Heart right ventricle (tissue), 16 donors: ENCODE measurements around the gene RPS6KA5. TPM values are rescaled to one million over a fixed set of nuclear protein-coding genes. Genes with fewer than 3 reads are reported as not detected.
A peak's percentile ranks its signal among the peaks of the same experiment; 100 is the strongest.

Experiments
- ATAC-seq, 8 donors: fragments of 200-7000 bp; cut with Tn5 transposase; one replicate each; pipeline ENCODE4 v1.9.1; 2020; ENCODE audit warnings: mild to moderate bottlenecking in 8 of 8, moderate library complexity in 8 of 8, moderate number of reproducible peaks in 1 of 8
- DNase-seq, 2 donors: peaks; one replicate each; pipeline ENCODE4 v3.0.0-alpha.2; 2020
- H3K27ac ChIP-seq, 10 donors: fragments of 200-600 bp; sonication (generic) in 2 of 10; one replicate each; pipeline versions ENCODE4 v1.5.0 to v1.8.0; 2020 to 2022; ENCODE audit warnings: mild to moderate bottlenecking in 3 of 10
- H3K27me3 ChIP-seq, 7 donors: fragments of 200-600 bp; one replicate each; pipeline ENCODE4 v1.8.0; 2021 to 2022; ENCODE audit warnings: mild to moderate bottlenecking in 2 of 7
- H3K36me3 ChIP-seq, 9 donors: fragments of 200-600 bp; sonication (generic) in 1 of 9; one replicate each; pipeline versions ENCODE4 v1.5.0 to v1.8.0; 2020 to 2022; ENCODE audit warnings: mild to moderate bottlenecking in 2 of 9
- H3K4me1 ChIP-seq, 9 donors: fragments of 200-600 bp; sonication (generic) in 1 of 9; one replicate each; pipeline versions ENCODE4 v1.5.0 to v1.8.0; 2020 to 2022; ENCODE audit warnings: mild to moderate bottlenecking in 4 of 9
- H3K4me3 ChIP-seq, 10 donors: fragments of 200-600 bp; sonication (generic) in 2 of 10; one replicate each; pipeline versions ENCODE4 v1.5.0 to v1.8.0; 2020 to 2022; ENCODE audit warnings: mild to moderate bottlenecking in 7 of 10, moderate library complexity in 2 of 10
- H3K9me3 ChIP-seq, 11 donors: fragments of 200-600 bp in 10 of 11; sonication (generic) in 2 of 11; one replicate each; pipeline versions ENCODE4 v1.5.0 to v1.8.0; 2013 to 2022; ENCODE audit warnings: mild to moderate bottlenecking in 2 of 11, control low read depth in 1 of 11, moderate library complexity in 1 of 11
- WGBS, 2 donors: extraction: QIAGEN DNeasy Blood & Tissue Kit; methylation state at CpG; one replicate each; pipeline ENCODE4 v1.1.7; 2013; ENCODE audit warnings: inconsistent platforms in 1 of 2; 5-methylcytosine and 5-hydroxymethylcytosine counted together
- intact Hi-C, 10 donors: fragments of 100-400 bp; cut with DNase I; formaldehyde crosslinking; loops; one replicate each; pipeline versions ENCODE4 v1.11.1 to v1.14.2; 2022
- polyA plus RNA-seq, 2 donors: library from polyadenylated mRNA; stranded (reverse); fragments of 200-250 nt; gene quantifications; one replicate each; pipeline ENCODE4 v1.2.3, GENCODE V29; 2013
- total RNA-seq, 10 donors: library from RNA; stranded (reverse); fragmentation: NEBNext Ultra II Directional in 3 of 10; extraction: Animal tissue kit (Norgen Biotek cat#: 25700) in 3 of 10; gene quantifications; one replicate each; pipeline versions ENCODE4 v1.2.1 to v1.2.4, GENCODE V29; 2021 to 2023
- TF ChIP-seq, protein P1 (sequence below), 9 donors: fragments of 200-600 bp; sonication (generic) in 2 of 9; IDR thresholded peaks; one replicate each; pipeline versions ENCODE4 v1.5.0 to v1.8.0; 2021 to 2022; ENCODE audit warnings: antibody characterized with exemption in 9 of 9, mild to moderate bottlenecking in 5 of 9, moderate library complexity in 1 of 9
- donor health status: Arrhythmogenic right ventricular cardiomyopathy.
- donor health status: ischemic (EF 13 %, LVEDD 7.1; RV severe dilation, severe dysfunction).
- donor health status: healthy with polysubstance abuse.
- donor health status: DM: no; HTN: yes; CAD: no.
- donor health status: DM: no; HTN: no; CAD: no.
- donor health status: ischemic (EF 25% LVEDD 6.9; RV normal size, moderate dysfunction).
- donor health status: ischemic (EF 25% LVEDD 5.7; RV mildly dilated, moderate dysfunction).
- donor health status: healthy.
- donor health status: DM: yes; HTN: yes; CAD: no.
- donor health status: Ischemic cardiomyopathy.
- donor health status: ischemic (EF 35%, LVEDD 5.7; RV mildly dilated, moderate dysfunction).
- donor health status: nonischemic (EF 11% LVEDD 7.7; RV severe dilation, severe dysfunction).
- donor health status: DM: yes; HTN: yes; CAD: no.
- donor health status: PGD.
- donor health status: ischemic (EF 29% LVEDD 5.4; RV normal size, mild dysfunction).
- donor health status: nonischemic (EF 23%, LVEDD 6.1; RV moderate dilation, normal function).

The RPS6KA5 gene
- total and polyA plus RNA-seq, 12 donors, result 0.84 to 22.5 (median 9.2) TPM

DNA sequence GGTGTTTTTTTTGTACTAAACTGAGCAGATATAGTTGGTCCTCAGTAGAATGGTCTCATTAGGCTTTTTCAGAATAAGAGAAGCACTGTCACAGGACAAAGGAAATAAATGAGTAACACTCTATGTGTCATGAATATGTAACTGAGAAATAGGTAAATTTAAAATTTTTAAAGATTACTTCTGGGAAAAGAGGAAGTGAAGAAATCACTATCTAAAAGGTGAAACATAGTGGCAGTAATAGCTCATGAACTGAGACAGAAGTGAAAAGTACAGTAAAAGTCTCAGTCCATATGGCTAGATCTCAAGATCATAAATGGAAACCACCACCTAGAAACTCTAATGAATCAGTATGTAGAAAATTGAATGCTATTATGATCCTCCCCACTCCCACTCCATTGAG, 154.9 kb downstream of the RPS6KA5 start:
- TF ChIP-seq, protein P1, sequence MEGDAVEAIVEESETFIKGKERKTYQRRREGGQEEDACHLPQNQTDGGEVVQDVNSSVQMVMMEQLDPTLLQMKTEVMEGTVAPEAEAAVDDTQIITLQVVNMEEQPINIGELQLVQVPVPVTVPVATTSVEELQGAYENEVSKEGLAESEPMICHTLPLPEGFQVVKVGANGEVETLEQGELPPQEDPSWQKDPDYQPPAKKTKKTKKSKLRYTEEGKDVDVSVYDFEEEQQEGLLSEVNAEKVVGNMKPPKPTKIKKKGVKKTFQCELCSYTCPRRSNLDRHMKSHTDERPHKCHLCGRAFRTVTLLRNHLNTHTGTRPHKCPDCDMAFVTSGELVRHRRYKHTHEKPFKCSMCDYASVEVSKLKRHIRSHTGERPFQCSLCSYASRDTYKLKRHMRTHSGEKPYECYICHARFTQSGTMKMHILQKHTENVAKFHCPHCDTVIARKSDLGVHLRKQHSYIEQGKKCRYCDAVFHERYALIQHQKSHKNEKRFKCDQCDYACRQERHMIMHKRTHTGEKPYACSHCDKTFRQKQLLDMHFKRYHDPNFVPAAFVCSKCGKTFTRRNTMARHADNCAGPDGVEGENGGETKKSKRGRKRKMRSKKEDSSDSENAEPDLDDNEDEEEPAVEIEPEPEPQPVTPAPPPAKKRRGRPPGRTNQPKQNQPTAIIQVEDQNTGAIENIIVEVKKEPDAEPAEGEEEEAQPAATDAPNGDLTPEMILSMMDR (IDR thresholded peaks at IDR 0.05), result no peak
- ATAC-seq (no peak), DNase-seq (no peak)
- Histone ChIP-seq H3K36me3 (no peaks in the 10 kb centered on the region), H3K27me3 (no peaks in the 10 kb centered on the region), H3K27ac (no peak overlapping the region), H3K4me3 (no peak overlapping the region), H3K4me1 (no peaks in the 10 kb centered on the region), H3K9me3 (no peaks in the 10 kb centered on the region)
- intact Hi-C loops, result loop anchor here in 7 of 10 donors (2.0 to 10.0 kb wide), 8 partner anchors 152 to 382 kb away; partner anchors contain the start of gene RPS6KA5 (in 1 of the 7)

DNA sequence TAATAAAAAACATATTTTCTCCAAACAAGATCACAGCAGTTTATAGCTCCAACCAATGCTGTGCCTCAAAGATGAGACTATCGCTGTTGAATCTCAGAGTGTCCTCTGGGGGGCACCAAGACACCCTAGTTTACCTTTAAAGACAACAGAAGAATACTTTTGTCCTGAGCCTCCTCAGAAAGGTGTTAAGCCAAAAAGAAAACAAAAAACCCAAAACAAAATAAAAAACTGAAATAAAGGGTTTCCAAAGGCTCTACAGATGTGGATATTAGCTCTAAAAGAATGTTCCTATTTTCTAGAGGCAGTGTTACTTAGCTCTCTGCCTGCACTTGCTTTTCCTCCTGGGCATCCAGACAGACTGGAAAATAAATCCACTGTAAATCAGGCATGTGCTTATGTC, 157.3 kb downstream of the RPS6KA5 start:
- H3K9me3 ChIP-seq, result no peaks in the 10 kb centered on the region
- no peak overlapping the region for H3K4me3 ChIP-seq
- WGBS, 2 donors, result 3 to 4% methylated on average over 1 of the region's 1 CpG
- intact Hi-C loops, result loop anchor here in 9 of 10 donors (1.0 to 10.0 kb wide), 9 partner anchors 154 to 601 kb away; partner anchors contain the start of gene RPS6KA5 (in 1 of the 9)
- TF ChIP-seq, protein P1 (IDR thresholded peaks at IDR 0.05), result peak; percentile 29 to 84 (median 74)
- H3K36me3 ChIP-seq, result peaks cover 0 to 20% (median under 1%) of the 10 kb centered on the region in 9 donors
- no peak overlapping the region for H3K27ac ChIP-seq
- H3K4me1 ChIP-seq, result no peaks in the 10 kb centered on the region
- H3K27me3 ChIP-seq, result no peaks in the 10 kb centered on the region
- DNase-seq, result peak in 1 of 2 donors; percentile 58
- peak in 7 of 8 donors; percentile 72 to 88 (median 81) for ATAC-seq

- Histone ChIP-seq H3K36me3 (peaks cover 0 to 35% (median 5%) of the 10 kb centered on the region in 9 donors), H3K4me3 (no peak overlapping the region), H3K27ac (no peak overlapping the region), H3K9me3 (no peaks in the 10 kb centered on the region), H3K27me3 (no peaks in the 10 kb centered on the region), H3K4me1 (no peaks in the 10 kb centered on the region)
- ATAC-seq (no peak), DNase-seq (no peak)
- intact Hi-C loops, result loop anchor here in 6 of 10 donors (5.0 to 10.0 kb wide), 6 partner anchors 157 to 598 kb away; partner anchors contain the start of gene RPS6KA5 (in 1 of the 6)
- TF ChIP-seq, protein P1 (IDR thresholded peaks at IDR 0.05), result peak in 7 of 9 donors; percentile 13 to 57 (median 45)
- WGBS, 2 donors, result 61 to 64% methylated on average over 2 of the region's 2 CpGs
Observed at GRCh38 chr14:90900476-90901083, 159.9 kb downstream of the RPS6KA5 start.

DNA sequence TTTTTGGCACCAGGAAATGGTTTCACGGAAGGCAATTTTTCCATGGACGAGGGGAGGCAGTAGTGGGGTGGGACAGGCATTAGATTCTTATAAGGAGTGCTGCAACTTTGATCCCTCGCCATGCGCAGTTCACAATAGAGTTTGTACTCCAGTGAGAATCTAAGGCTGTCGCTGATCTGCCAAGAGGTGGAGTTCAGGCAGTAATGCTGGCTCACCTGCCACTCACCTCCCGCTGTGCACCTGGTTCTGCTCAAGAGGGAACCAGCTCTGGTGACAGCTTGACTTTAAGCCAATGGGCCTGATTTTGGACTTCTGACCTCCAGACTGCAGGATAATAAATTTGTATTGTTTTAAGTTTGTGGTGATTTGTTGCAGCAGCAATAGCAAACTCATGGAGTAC, 163.4 kb downstream of the RPS6KA5 start:
- H3K9me3 ChIP-seq, result no peaks in the 10 kb centered on the region
- H3K27ac ChIP-seq, result no peak overlapping the region
- 96 to 97% methylated on average over 6 of the region's 6 CpGs for WGBS, 2 donors
- ATAC-seq (no peak), DNase-seq (no peak)
- H3K4me1 ChIP-seq, result peaks cover 0 to 19% (median 5%) of the 10 kb centered on the region in 9 donors
- no peak overlapping the region for H3K4me3 ChIP-seq
- peaks cover 0 to 42% (median 5%) of the 10 kb centered on the region in 9 donors for H3K36me3 ChIP-seq
- intact Hi-C loops, result loop anchor here in 2 of 10 donors (10.0 kb wide), 1 partner anchor 592 kb away; no protein-coding TSS in a partner anchor
- H3K27me3 ChIP-seq, result no peaks in the 10 kb centered on the region
- TF ChIP-seq, protein P1 (IDR thresholded peaks at IDR 0.05), result no peak
